Right lung (tissue), 5 donors: Measurements from ENCODE around the gene SBNO2. TPM values are rescaled to one million over a fixed set of nuclear protein-coding genes. Genes with fewer than 3 reads are reported as not detected.

Source experiments
- DNase-seq, 2 donors: peaks; one replicate each; pipeline ENCODE4 v3.0.0-alpha.2; 2013
- polyA plus RNA-seq, 5 donors: library from polyadenylated mRNA; unstranded; fragments of 120-200 nt; gene quantifications; one replicate each; pipeline versions ENCODE4 v1.2.1 to v1.2.3, GENCODE V29; 2013; ENCODE audit warnings: inconsistent platforms in 1 of 5, low replicate concordance in 1 of 5; ENCODE audit not compliant: insufficient read length in 5 of 5, insufficient read depth in 1 of 5

The SBNO2 gene
- polyA plus RNA-seq, 5 donors = 16.7 to 26.3 (median 17.9) TPM

DNA sequence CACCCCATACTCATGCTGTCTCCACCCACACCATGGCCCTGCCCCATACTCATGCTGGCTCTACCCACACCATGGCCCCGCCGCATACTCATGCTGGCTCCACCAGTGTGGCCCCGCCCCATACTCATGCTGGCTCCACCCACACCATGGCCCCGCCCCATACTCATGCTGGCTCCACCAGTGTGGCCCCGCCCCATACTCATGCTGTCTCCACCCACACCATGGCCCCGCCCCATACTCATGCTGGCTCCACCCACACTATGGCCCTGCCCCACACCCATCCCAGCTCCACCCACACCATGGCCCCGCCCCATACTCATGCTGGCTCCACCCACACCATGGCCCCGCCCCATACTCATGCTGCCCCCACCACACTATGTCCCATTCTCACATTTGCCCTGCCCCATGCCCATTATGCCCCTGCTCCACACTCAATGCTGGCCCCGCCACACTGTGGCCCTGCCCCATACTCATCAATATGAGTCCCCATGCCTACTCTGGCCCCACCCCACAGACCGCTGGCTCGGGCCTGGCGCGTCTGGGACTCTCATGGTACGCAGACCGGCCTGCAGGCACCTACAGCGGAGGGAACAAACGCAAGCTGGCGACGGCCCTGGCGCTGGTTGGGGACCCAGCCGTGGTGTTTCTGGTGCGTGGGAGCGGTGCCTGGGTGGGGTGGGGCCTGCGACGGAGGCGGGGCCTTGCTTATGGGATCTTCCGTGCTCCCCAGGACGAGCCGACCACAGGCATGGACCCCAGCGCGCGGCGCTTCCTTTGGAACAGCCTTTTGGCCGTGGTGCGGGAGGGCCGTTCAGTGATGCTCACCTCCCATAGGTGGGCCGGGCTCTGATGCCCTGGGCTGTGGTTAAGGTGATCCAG lies 110.8 kb downstream of the SBNO2 start:
- DNase-seq = no peak

DNA sequence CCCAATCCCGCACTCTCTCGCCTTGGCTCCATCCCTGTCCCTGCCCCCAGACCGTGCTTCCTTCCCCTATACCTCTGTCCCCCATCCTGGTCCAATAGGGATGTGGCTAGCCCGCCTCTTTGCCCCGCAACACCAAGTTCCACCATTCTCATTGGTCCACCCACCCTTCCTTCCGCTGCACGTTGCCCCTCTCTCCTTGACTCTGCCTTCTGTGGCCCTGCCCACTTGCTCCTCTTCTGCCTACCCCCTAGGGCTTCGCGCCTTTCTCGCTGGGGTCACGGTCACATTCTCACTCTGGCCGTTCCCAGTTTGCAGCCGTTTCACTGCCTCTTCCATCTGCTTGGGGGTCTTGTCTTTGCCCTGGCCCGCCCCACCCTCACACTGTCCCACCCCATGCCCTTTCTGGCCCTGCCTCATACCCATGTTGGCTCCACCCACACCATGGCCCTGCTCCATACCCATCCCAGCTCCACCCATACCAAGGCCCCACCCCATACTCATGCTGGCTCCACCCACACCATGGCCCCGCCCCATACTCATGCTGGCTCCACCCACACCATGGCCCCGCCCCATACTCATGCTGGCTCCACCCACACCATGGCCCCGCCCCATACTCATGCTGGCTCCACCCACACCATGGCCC lies 111.6 kb downstream of the SBNO2 start:
- no peak for DNase-seq

DNA sequence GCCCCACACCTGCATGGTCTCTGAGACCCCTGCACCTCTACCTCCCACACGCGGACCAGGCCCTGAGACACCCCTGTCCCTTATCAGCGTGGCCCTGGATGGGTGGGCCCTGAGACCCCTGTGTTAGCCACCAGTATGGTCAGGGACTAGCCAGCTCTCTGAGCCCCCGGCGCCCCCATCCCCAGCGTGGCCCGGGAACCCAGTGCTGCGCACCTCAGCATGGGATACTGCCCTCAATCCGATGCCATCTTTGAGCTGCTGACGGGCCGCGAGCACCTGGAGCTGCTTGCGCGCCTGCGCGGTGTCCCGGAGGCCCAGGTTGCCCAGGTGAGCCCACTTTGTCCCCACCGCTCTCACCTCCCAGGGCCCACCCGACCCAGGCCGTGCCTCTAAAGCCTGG lies 112.1 kb downstream of the SBNO2 start:
- DNase-seq = no peak

DNA sequence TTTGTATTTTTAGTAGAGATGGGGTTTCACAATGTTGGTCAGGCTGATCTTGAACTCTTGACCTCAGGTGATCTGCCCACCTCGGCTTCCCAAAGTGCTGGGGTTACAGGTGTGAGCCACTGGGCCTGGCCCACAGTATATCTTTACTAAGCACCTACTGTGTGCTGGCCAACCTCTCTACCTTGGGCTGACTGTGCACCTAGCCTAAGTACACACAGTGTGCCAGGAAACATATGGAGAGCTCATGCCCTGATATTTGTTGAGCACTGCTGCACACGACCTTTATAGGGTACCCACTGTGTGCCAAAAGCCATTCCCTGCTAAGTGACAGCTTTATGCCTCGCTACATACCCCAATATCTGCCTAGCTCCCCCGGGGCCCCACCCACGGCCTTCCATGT lies 113.4 kb downstream of the SBNO2 start:
- DNase-seq = no peak

DNA sequence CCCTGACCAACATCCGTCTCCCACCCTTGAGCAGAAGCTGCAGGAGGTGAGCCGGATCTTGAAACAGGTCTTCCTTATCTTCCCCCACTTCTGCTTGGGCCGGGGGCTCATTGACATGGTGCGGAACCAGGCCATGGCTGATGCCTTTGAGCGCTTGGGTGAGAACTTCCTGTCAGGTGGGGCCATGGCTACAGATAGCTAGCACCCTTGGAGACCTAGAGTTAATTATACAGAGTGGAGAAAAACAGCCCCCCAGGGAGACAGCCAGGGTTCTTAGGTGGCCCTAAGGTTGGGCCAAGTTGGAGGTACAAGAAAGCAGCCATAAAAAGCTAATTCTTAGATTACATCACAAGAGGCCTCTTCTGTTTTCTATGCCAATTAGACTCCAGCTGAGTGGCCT lies 116.0 kb downstream of the SBNO2 start:
- no peak for DNase-seq

Other genes starting within 250 kb of the SBNO2 start
- gene ARID3A, start 248.2 kb downstream of the SBNO2 start, polyA plus RNA-seq = 10 to 100 TPM; 17.0 to 28.0 (median 20.3) TPM
- 10 to 100 TPM; 22.3 to 47.6 (median 30.8) TPM for gene WDR18, start 189.9 kb downstream of the SBNO2 start, polyA plus RNA-seq
- 1 to 10 TPM in 2 of 5 donors, under 1 TPM in 3; 0.31 to 1.6 (median 0.69) TPM for gene GRIN3B, start 173.8 kb downstream of the SBNO2 start, polyA plus RNA-seq
- 100 to 1,000 TPM in 2 of 5 donors, 10 to 100 TPM in 3; 70.9 to 132 (median 98.4) TPM for gene TMEM259, start 153.1 kb downstream of the SBNO2 start, polyA plus RNA-seq
- not detected for gene RNU6-2, start 152.7 kb downstream of the SBNO2 start, polyA plus RNA-seq
- gene CNN2, start 147.7 kb downstream of the SBNO2 start, polyA plus RNA-seq = 100 to 1,000 TPM; 128 to 196 (median 157) TPM
- 1 to 10 TPM; 2.8 to 6.1 (median 4.7) TPM for gene ABCA7, start 134.2 kb downstream of the SBNO2 start, polyA plus RNA-seq
- 10 to 100 TPM in 3 of 5 donors, 1 to 10 TPM in 2; 7.8 to 15.8 (median 10.2) TPM for gene ARHGAP45, start 107.1 kb downstream of the SBNO2 start, polyA plus RNA-seq
- 100 to 1,000 TPM; 107 to 191 (median 115) TPM for gene POLR2E, start 78.9 kb downstream of the SBNO2 start, polyA plus RNA-seq
- 100 to 1,000 TPM; 141 to 288 (median 176) TPM for gene GPX4, start 70.3 kb downstream of the SBNO2 start, polyA plus RNA-seq
- 10 to 100 TPM; 40.7 to 59.5 (median 46.3) TPM for gene STK11, start 31.5 kb upstream of the SBNO2 start, polyA plus RNA-seq
- 1 to 10 TPM in 4 of 5 donors, under 1 TPM in 1; 0.97 to 2.5 (median 1.5) TPM for gene CBARP, start 63.7 kb upstream of the SBNO2 start, polyA plus RNA-seq
- 100 to 1,000 TPM in 1 of 5 donors, 10 to 100 TPM in 4; 47.3 to 131 (median 76.0) TPM for gene ATP5F1D, start 67.5 kb upstream of the SBNO2 start, polyA plus RNA-seq
- gene MIDN, start 74.3 kb upstream of the SBNO2 start, polyA plus RNA-seq = 10 to 100 TPM; 29.5 to 67.9 (median 40.8) TPM
- 1,000 to 10,000 TPM in 1 of 5 donors, 100 to 1,000 TPM in 4; 774 to 1,053 (median 920) TPM for gene CIRBP, start 95.1 kb upstream of the SBNO2 start, polyA plus RNA-seq
- gene FAM174C, start 101.3 kb upstream of the SBNO2 start, polyA plus RNA-seq = 10 to 100 TPM in 4 of 5 donors, 1 to 10 TPM in 1; 8.9 to 32.2 (median 17.2) TPM
- gene EFNA2, start 111.6 kb upstream of the SBNO2 start, polyA plus RNA-seq = 1 to 10 TPM in 2 of 5 donors, under 1 TPM in 3; 0.66 to 2.1 (median 0.84) TPM
- 10 to 100 TPM; 29.8 to 76.5 (median 37.8) TPM for gene NDUFS7, start 209.6 kb upstream of the SBNO2 start, polyA plus RNA-seq
- 10 to 100 TPM; 18.6 to 42.1 (median 22.2) TPM for gene GAMT, start 227.3 kb upstream of the SBNO2 start, polyA plus RNA-seq
- gene DAZAP1, start 233.3 kb upstream of the SBNO2 start, polyA plus RNA-seq = 100 to 1,000 TPM in 1 of 5 donors, 10 to 100 TPM in 4; 86.4 to 104 (median 87.9) TPM